LNCAP (cell line): ENCODE results near the gene PRKCA.

Experiments used
- CTCF ChIP-seq: fragments of 450-650 bp; IDR thresholded peaks from 2 replicates; pipeline ENCODE4 v1.5.1; 2017; ENCODE audit warnings: mild to moderate bottlenecking

PRKCA gene

GRCh38 chr17:66675273-66675990 is 373.0 kb downstream of the PRKCA start:
- TF ChIP-seq CTCF: no peak

- no peak for TF ChIP-seq CTCF
Observed at GRCh38 chr17:66675991-66676371, 373.6 kb downstream of the PRKCA start.

- no peak for TF ChIP-seq CTCF
Observed at GRCh38 chr17:66676421-66676820, 374.0 kb downstream of the PRKCA start.

GRCh38 chr17:66677201-66677981 is 375.0 kb downstream of the PRKCA start:
- no peak for TF ChIP-seq CTCF

- no peak for TF ChIP-seq CTCF
Observed at GRCh38 chr17:66678061-66678460, 375.6 kb downstream of the PRKCA start.

GRCh38 chr17:66678827-66679226 is 376.4 kb downstream of the PRKCA start:
- no peak for TF ChIP-seq CTCF

GRCh38 chr17:66679631-66680517 is 377.5 kb downstream of the PRKCA start:
- no peak for TF ChIP-seq CTCF
